Measurements from ENCODE around the gene PRR33. TPM values are rescaled to one million over a fixed set of nuclear protein-coding genes. Genes with fewer than 3 reads are reported as not detected.
"Not testable (repeated sequence)": the region's sequence is repeated elsewhere in the genome, so short reads cannot be mapped to it uniquely, and the experiment has no call there.

Gene PRR33
- polyA plus RNA-seq, 2 of the 4 experiments (the other 2 are of a cell fraction) = not detected

GRCh38 chr11:1877211-1878136, 14.2 kb downstream of the PRR33 start:
- Histone ChIP-seq H3K4me1 (peaks cover 19% of the 10 kb centered on the region; the same call in 2 of the 3 replicates), H3K27ac (no peak overlapping the region), H3K4me2 (no peak overlapping the region), H3K4me3 (no peak overlapping the region), H3K9me3 (no peaks in the 10 kb centered on the region)
- 86% methylated on average over 17 of the region's 33 CpGs for WGBS (ENCODE audit: missing lambda C conversion rate)
- POLR2A ChIA-PET = no interaction called here
- CTCF ChIA-PET = interaction anchor here (0.7 to 10.1 kb wide), 34 partner anchors 14 to 274 kb away, joined by 3 to 334 read pairs (median 5); partner anchors contain the start of genes H19, MRPL23, PRR33 and TNNI2
- TF ChIP-seq NPAS2 (CRISPR knock-in tag; IDR thresholded peaks at IDR 0.05; ENCODE audit: borderline replicate concordance) = no peak
- ATAC-seq (no peak), DNase-seq (ENCODE audit: low read depth in 1 of 2, low spot score in 1 of 2) (no peak), FAIRE-seq (no peak)

- FAIRE-seq (no peak), ATAC-seq (peak; percentile 57 to 79; a peak in 4 of 6 replicates), DNase-seq (ENCODE audit: low read depth in 1 of 2, low spot score in 1 of 2) (peak; percentile 48 to 80)
- 39% methylated on average over 4 of the region's 26 CpGs for WGBS (ENCODE audit: missing lambda C conversion rate)
- CTCF ChIA-PET = interaction anchor here (0.5 to 10.1 kb wide), 54 partner anchors 9 to 313 kb away, joined by 3 to 334 read pairs (median 4); partner anchors contain the start of genes H19, LSP1, MRPL23 and PRR33
- H3K4me2 ChIP-seq = peak overlapping the region; percentile 47; the same call in 1 of the 3 replicates
- H3K9me3 ChIP-seq = no peaks in the 10 kb centered on the region
- peaks cover 19% of the 10 kb centered on the region; the same call in 2 of the 3 replicates for H3K4me1 ChIP-seq
- POLR2A ChIA-PET = no interaction called here
- TF ChIP-seq RFX5 (IDR thresholded peaks at IDR 0.05) (no peak), ZC3H11A (IDR thresholded peaks at IDR 0.05) (no peak), RAD21 (conservative IDR thresholded peaks at IDR 0.05 in 1 of 2, IDR thresholded peaks at IDR 0.05 in 1 of 2) (peak; percentile 40 to 44; a peak in 4 of 5 replicates), CTCF (IDR thresholded peaks at IDR 0.05) (peak; percentile 61), SMC3 (IDR thresholded peaks at IDR 0.05) (peak; percentile 44; the same call in 1 of the 3 replicates)
- no peak overlapping the region for H3K4me3 ChIP-seq
- H3K27ac ChIP-seq = peak overlapping the region in 1 of 2 experiments; percentile 65; a peak in 3 of 6 replicates
Observed at GRCh38 chr11:1876361-1877063, 15.2 kb downstream of the PRR33 start.

GRCh38 chr11:1875851-1876301, 15.8 kb downstream of the PRR33 start:
- H3K4me2 ChIP-seq; FAIRE-seq; H3K9me3 ChIP-seq; POLR2A ChIA-PET; H3K4me3 ChIP-seq; ATAC-seq; DNase-seq (ENCODE audit: low read depth in 1 of 2, low spot score in 1 of 2): not testable (repeated sequence)
- WGBS (ENCODE audit: missing lambda C conversion rate) = 97% methylated on average over 5 of the region's 13 CpGs
- Histone ChIP-seq H3K27ac (peak overlapping the region in 1 of 2 experiments; percentile 65; a peak in 3 of 6 replicates), H3K4me1 (peaks cover 21% of the 10 kb centered on the region; the same call in 2 of the 3 replicates)
- CTCF ChIA-PET = interaction anchor here (0.5 to 10.1 kb wide), 43 partner anchors 8 to 276 kb away, joined by 3 to 334 read pairs (median 5); partner anchors contain the start of genes LSP1, MRPL23, PRR33 and TNNI2

- TF ChIP-seq CBX2 (IDR thresholded peaks at IDR 0.05; ENCODE audit: borderline replicate concordance, low read depth) (no peak), ZFP36 (IDR thresholded peaks at IDR 0.05; ENCODE audit: borderline replicate concordance, partially characterized antibody) (peak; percentile 60), HOXB5 (CRISPR knock-in tag; IDR thresholded peaks at IDR 0.05) (no peak)
- no peak for DNase-seq (ENCODE audit: low read depth in 1 of 2, low spot score in 1 of 2)
- no peak overlapping the region for H3K4me2 ChIP-seq
- H3K9me3 ChIP-seq = no peaks in the 10 kb centered on the region
- WGBS (ENCODE audit: missing lambda C conversion rate) = 82% methylated on average over 15 of the region's 28 CpGs
- no peak for ATAC-seq
- H3K27ac ChIP-seq = peak overlapping the region in 1 of 2 experiments; percentile 48; a peak in 1 of 6 replicates
- H3K4me1 ChIP-seq = peaks cover 24% of the 10 kb centered on the region
- ChIA-PET POLR2A (no interaction called here), CTCF (interaction anchor here (1.0 to 10.1 kb wide), 17 partner anchors 7 to 277 kb away, joined by 3 to 334 read pairs (median 7); partner anchors contain the start of genes PRR33, TNNI2 and TNNT3)
- FAIRE-seq = no peak
- no peak overlapping the region for H3K4me3 ChIP-seq
Observed at GRCh38 chr11:1875093-1875850, 16.4 kb downstream of the PRR33 start.

GRCh38 chr11:1874441-1875092, 17.1 kb downstream of the PRR33 start:
- FAIRE-seq; ATAC-seq; H3K4me3 ChIP-seq; POLR2A ChIA-PET; H3K9me3 ChIP-seq; H3K4me2 ChIP-seq; DNase-seq (ENCODE audit: low read depth in 1 of 2, low spot score in 1 of 2): not testable (repeated sequence)
- CTCF ChIA-PET = interaction anchor here (1.3 to 10.1 kb wide), 7 partner anchors 8 to 277 kb away, joined by 3 to 334 read pairs (median 22); no protein-coding TSS in a partner anchor
- Histone ChIP-seq H3K4me1 (peaks cover 31% of the 10 kb centered on the region), H3K27ac (peak overlapping the region in 1 of 2 experiments; percentile 48; a peak in 1 of 6 replicates)
- WGBS (ENCODE audit: missing lambda C conversion rate) = 80% methylated on average over 7 of the region's 17 CpGs

GRCh38 chr11:1873813-1874150, 17.9 kb downstream of the PRR33 start:
- peak overlapping the region in 1 of 2 experiments; percentile 38; a peak in 1 of 6 replicates for H3K27ac ChIP-seq
- CTCF ChIA-PET = interaction anchor here (1.1 to 1.8 kb wide), 4 partner anchors 9 to 280 kb away, joined by 3 to 6 read pairs (median 3); no protein-coding TSS in a partner anchor
- H3K4me3 ChIP-seq; DNase-seq (ENCODE audit: low read depth in 1 of 2, low spot score in 1 of 2); H3K4me2 ChIP-seq; H3K9me3 ChIP-seq; FAIRE-seq; ATAC-seq; POLR2A ChIA-PET: not testable (repeated sequence)
- 82% methylated on average over 16 of the region's 17 CpGs for WGBS (ENCODE audit: missing lambda C conversion rate)
- peaks cover 35% of the 10 kb centered on the region for H3K4me1 ChIP-seq

All from A549 (cell line).